Middle frontal gyrus (tissue), 1 donor: Measurements from ENCODE around the gene ZC3H18.

Source experiments
- DNase-seq: peaks from one replicate; pipeline ENCODE4 v3.0.0-alpha.2; 2015; ENCODE audit warnings: low spot score; ENCODE audit errors: extremely low spot score

The ZC3H18 gene

DNA sequence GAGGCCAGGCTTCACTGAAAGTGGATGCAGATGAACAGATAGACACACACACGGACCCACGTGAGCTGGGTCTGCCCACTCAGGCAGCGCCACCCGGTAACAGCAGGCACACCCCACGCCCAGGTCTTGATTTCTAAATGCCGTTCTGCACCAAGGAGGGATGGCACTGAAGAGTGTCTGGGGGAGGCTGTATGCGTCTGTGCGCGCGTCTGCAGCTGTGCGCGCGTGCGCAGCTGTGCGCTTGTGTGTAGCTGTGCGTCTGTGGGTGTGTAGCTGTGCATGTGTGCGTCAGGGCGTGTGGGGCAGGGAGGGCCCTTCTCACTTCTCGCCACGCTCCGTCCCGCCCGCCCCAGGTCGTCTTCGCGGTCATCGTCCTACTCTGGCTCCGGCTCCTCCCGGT is 52.7 kb downstream of the ZC3H18 start:
- DNase-seq: no peak

GRCh38 chr16:88623858-88624257 is 53.7 kb downstream of the ZC3H18 start:
- no peak for DNase-seq

GRCh38 chr16:88624481-88624880 is 54.3 kb downstream of the ZC3H18 start:
- no peak for DNase-seq

GRCh38 chr16:88624977-88625576 is 54.9 kb downstream of the ZC3H18 start:
- no peak for DNase-seq

GRCh38 chr16:88626646-88627045 is 56.4 kb downstream of the ZC3H18 start:
- no peak for DNase-seq

- no peak for DNase-seq
These were observed 57.6 kb downstream of the ZC3H18 start for GRCh38 chr16:88627531-88628411.

DNA sequence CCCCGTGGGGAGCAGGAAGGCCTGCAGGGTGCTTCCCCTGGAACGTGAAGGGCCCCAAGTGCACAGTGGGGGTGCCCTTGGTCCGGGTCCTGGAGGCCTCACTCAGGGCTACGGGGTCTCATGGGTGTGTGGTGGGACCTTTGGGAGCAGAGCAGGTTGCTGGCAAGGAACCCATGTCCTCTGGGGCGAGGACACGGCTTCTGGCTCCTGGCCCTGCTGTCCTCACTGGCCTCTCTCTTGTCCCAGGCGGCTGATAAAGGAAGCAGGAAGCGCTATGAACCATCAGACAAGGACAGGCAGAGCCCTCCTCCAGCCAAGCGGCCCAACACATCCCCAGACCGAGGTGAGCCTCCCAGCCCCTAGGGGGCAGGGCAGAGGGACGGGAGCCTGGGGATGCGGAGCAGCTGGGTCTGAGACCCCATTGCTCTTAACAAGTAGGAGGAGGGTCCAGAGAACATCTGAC is 58.3 kb downstream of the ZC3H18 start:
- DNase-seq: no peak

DNA sequence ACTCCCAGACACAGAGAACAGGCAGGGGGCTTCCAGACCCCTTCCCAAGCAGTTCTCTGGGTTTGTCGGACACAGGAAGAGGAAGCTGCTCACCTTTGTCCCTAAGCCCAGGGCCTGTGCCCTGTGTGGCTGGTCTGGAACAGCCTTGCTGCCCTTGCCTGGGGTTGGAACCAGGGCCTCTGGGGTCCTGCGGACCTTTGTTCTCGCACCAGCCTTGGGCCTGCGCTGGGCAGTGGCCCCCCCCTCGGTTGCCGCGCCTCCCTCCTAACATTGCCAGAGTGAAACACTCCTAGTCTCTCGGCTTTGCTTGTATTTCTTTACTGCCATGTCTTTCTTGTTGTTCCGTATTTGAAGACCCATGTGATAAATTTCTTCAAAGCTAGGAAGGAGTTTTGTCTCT is 59.6 kb downstream of the ZC3H18 start:
- DNase-seq: no peak

- DNase-seq: no peak
These were observed 60.2 kb downstream of the ZC3H18 start for GRCh38 chr16:88630433-88630832.

DNA sequence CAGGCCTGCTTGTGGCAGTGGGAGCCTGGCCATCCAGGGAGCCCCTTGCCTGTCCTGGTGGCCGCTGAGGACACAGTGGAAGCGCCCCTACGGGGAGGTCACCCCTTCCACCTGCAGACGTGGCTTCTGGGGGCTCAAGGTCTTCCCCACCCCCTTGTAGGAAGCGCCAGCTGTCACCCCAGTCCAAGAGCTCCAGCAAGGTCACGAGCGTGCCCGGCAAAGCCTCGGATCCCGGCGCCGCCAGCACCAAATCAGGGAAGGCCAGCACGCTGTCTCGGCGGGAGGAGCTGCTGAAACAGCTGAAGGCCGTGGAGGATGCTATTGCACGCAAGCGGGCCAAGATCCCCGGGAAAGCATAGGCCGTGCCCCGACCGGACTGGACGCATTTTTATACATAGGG is 60.7 kb downstream of the ZC3H18 start:
- no peak for DNase-seq

DNA sequence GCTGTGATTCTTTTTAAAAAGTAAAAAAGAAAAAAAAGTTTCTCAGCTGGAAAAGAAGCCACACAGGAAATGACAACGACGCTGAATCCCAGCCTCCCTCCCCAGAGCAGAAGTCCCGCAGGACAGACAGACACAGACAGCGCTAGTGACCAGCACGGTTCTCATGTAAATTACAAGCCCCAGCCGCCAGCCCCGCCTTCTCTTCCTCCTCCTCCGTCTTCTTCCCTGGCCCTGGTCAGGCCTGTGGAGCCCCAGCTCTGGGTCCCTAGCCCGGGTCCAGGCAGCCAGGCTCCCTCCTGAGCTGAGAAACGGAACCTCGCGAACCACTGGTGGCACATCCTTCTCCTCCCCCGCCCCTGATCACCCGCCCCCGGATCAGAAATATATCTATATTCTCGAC is 61.2 kb downstream of the ZC3H18 start:
- no peak for DNase-seq

DNA sequence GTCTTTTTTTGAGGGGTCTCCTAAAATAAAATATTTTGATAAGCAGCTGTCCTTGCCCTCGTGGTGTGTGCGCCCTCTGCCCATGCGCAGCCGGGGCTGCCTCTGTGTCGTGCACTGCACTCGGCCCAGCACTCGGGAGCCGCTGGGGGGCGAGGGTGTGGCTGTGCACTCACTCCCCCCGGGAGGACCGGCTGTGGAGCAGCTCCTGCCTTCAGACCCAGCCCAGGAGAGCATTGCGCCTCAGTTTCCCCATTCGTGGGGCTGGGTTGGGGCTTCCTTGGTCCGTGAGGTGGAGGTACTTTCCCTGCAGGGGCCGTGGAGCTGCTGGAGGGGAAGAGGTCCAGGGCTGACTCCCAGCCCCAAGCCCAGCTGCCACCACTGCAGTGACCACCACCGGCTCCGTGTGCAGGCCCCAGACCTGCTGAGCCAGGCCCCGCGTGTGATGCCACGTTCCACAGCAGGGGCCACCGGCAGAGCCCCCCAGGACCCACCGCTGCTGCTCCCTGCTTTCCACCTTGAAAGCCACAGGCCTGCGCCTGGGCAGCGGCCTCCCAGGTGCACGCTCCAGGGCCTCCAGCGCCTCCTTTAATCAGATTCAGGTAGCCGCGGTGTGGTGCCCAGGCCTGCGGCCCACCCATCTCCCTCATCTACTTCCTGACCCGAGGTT is 61.9 kb downstream of the ZC3H18 start:
- no peak for DNase-seq

GRCh38 chr16:88632587-88632930 is 62.4 kb downstream of the ZC3H18 start:
- DNase-seq: no peak

- DNase-seq: no peak
These were observed 63.5 kb downstream of the ZC3H18 start for GRCh38 chr16:88633684-88634140.

GRCh38 chr16:88634141-88634993 is 64.2 kb downstream of the ZC3H18 start:
- DNase-seq: no peak

- DNase-seq: no peak
These were observed 64.9 kb downstream of the ZC3H18 start for GRCh38 chr16:88634994-88635670.

DNA sequence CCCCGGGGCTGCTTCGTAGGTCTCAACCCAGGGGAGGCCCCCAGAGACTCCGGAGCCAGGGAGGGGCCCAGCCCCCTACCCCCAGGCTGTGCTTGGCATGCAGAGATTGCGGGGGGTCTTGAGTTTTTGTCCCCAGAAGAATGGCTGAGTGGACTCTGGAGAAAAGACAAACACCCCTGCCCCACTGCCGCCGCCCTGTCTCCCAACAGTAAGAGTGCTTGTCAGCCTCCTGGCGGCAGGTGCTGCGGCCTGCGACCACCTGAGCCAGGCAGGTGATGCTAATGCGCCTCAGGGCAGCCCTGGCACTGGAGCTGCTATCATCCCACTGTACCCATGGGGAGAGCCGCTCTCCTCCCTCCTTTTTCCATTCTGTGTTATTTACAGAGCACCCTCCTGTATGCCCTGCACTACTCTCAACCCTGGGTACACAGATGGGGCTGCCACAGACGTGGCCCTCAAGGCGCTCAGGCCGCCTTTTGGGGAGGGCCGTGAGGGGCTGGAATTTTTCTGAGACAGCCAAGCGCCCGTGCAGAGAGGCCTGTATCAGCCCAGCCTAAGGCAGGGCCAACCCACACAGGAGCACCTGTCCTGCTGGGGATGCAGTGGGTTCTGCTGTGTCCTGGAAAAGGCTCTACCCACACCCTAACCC is 65.6 kb downstream of the ZC3H18 start:
- DNase-seq: no peak

DNA sequence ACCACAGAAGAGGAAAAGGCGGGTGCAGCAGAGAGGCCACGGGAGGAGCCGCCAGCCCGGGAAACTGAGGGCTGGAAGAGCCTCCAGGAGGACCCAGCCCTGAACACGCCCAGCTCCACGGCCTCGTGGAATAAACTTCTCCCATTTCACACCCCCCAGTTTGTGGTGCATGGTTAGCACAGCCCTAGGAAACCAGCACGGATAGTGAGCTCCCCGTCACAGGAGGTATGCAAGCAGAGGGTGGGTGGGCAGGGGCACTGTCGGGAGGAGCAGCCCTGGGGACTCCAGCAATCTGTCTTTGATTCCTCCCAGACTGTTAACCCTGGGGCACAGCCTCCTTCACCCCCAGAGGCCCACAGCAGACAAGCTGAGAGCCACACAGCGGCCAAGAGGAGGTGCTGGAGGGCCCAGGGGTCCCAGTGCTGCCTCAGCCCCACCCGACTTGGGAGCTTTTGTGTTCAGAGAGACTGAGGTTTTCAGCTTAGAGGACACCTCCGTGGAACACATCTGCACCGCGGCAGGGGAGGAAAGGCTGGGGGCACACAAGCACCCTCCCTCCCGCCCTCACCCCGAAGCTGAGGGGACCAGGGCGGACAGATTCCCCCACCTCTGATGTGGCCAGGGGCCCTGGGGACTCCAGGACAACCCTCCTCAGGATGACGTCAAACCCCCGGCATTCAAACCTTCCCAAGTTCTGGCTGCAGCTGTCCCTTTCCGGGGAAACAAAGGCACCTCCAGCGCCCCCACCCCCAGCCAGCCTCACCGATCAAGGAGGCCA is 66.5 kb downstream of the ZC3H18 start:
- DNase-seq: no peak
